ENCODE results near the gene MAD2L1BP. TPM values are rescaled to one million over a fixed set of nuclear protein-coding genes. Genes with fewer than 3 reads are reported as not detected.

MAD2L1BP gene
- total RNA-seq, 1 donor from 2014 or later, result 27.6 TPM

- Histone ChIP-seq H3K4me3 (no peak overlapping the region), H3K4me1 (peaks cover 14% of the 10 kb centered on the region), H3K27me3 (ENCODE audit: low read depth) (no peaks in the 10 kb centered on the region), H3K9me3 (replicated peaks) (no peaks in the 10 kb centered on the region), H3K36me3 (peaks cover 68% of the 10 kb centered on the region), H3K27ac (replicated peaks) (no peak overlapping the region)
- TF ChIP-seq, protein P1, sequence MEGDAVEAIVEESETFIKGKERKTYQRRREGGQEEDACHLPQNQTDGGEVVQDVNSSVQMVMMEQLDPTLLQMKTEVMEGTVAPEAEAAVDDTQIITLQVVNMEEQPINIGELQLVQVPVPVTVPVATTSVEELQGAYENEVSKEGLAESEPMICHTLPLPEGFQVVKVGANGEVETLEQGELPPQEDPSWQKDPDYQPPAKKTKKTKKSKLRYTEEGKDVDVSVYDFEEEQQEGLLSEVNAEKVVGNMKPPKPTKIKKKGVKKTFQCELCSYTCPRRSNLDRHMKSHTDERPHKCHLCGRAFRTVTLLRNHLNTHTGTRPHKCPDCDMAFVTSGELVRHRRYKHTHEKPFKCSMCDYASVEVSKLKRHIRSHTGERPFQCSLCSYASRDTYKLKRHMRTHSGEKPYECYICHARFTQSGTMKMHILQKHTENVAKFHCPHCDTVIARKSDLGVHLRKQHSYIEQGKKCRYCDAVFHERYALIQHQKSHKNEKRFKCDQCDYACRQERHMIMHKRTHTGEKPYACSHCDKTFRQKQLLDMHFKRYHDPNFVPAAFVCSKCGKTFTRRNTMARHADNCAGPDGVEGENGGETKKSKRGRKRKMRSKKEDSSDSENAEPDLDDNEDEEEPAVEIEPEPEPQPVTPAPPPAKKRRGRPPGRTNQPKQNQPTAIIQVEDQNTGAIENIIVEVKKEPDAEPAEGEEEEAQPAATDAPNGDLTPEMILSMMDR (IDR thresholded peaks at IDR 0.05; ENCODE audit: borderline replicate concordance), result no peak
- intact Hi-C loops (cut with micrococcal nuclease), result no loop called here
- DNase-seq, result no peak
Observed at GRCh38 chr6:43622541-43622940, 13.1 kb upstream of the MAD2L1BP start.

DNA sequence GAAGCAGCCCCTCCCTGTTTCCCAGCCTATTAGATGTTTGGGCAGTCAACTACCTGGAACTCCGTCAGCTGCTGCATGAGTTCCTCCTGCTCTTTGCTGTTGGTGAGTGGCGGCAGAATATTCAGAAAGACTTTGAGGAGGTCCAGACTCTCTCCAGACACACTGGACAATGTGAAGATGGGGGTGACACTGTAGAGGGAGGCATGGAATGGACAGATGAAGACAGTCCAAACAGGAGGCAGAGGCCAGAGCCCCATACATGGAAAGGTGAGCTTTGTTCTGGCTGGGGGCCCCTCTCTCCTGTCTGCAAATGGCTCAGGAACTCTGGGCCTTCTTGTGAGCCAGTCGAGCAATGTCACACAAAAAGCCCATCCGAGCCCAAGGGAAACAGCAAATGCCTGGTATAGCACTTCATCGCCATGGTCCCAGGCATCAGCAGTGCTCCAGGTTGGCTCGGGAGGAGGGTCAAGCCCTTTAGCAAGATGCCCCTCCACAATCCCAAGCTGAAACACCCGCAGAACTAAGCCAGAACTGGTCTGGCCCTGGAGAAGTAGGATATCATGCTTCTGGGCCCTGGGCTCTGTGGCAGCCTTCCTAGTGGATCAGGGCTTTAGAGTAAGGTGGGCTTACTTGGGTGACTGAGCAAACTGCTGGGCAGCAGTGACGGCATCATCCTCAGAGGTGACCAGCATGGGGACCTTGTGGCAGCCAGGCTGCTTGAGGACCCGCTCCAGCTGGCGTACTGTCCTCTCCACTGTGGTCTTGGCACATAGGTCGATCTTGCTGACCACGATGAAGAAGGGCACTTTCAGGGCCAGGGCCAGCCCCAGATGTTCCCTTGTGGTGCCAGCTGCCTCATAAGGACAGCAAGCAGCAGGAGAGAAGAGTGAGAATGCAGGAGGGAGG lies 11.5 kb upstream of the MAD2L1BP start:
- H3K27ac ChIP-seq (replicated peaks), result no peak overlapping the region
- H3K4me3 ChIP-seq, result no peak overlapping the region
- peaks cover 29% of the 10 kb centered on the region for H3K4me1 ChIP-seq
- peaks cover 68% of the 10 kb centered on the region for H3K36me3 ChIP-seq
- DNase-seq, result no peak
- TF ChIP-seq, protein P1 (IDR thresholded peaks at IDR 0.05; ENCODE audit: borderline replicate concordance), result no peak
- H3K9me3 ChIP-seq (replicated peaks), result no peaks in the 10 kb centered on the region
- intact Hi-C loops (cut with micrococcal nuclease), result no loop called here
- no peaks in the 10 kb centered on the region for H3K27me3 ChIP-seq (ENCODE audit: low read depth)

GRCh38 chr6:43624786-43625288 lies 10.8 kb upstream of the MAD2L1BP start:
- Histone ChIP-seq H3K27ac (replicated peaks) (no peak overlapping the region), H3K27me3 (ENCODE audit: low read depth) (no peaks in the 10 kb centered on the region), H3K4me1 (peaks cover 34% of the 10 kb centered on the region), H3K9me3 (replicated peaks) (no peaks in the 10 kb centered on the region), H3K4me3 (no peak overlapping the region), H3K36me3 (peaks cover 66% of the 10 kb centered on the region)
- intact Hi-C loops (cut with micrococcal nuclease), result no loop called here
- TF ChIP-seq, protein P1 (IDR thresholded peaks at IDR 0.05; ENCODE audit: borderline replicate concordance), result no peak
- no peak for DNase-seq

DNA sequence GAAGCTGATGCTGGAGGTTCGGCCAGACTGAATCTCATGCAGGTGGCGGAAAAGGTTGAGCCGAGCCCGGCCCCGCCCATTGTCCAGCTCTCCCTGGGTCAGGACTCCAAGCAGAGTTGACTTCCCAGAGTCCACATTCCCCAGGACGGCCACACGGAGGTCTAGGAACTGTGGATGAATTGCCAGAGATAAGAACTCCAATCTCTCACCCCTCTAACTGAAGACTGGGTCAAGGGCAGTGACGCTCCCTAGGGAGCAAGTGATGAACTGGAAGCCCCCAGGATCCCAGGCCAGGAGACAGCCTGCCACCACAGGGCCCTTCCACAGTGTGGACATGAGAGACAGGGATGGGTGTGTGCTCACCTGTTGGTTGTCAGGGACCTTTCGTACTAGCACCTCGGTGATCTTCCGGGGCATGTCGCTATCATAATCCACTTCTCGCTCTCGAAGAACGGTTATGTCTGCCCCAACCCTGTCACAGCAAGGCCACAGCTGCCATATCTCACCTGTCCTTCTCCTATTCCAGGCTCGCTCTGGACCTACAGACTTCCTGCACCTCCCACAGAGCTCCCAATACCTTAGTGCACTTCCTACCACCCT lies 10.1 kb upstream of the MAD2L1BP start:
- TF ChIP-seq, protein P1 (IDR thresholded peaks at IDR 0.05; ENCODE audit: borderline replicate concordance), result no peak
- no peak overlapping the region for H3K27ac ChIP-seq (replicated peaks)
- H3K27me3 ChIP-seq (ENCODE audit: low read depth), result no peaks in the 10 kb centered on the region
- H3K36me3 ChIP-seq, result peaks cover 60% of the 10 kb centered on the region
- intact Hi-C loops (cut with micrococcal nuclease), result no loop called here
- H3K9me3 ChIP-seq (replicated peaks), result no peaks in the 10 kb centered on the region
- peaks cover 39% of the 10 kb centered on the region for H3K4me1 ChIP-seq
- no peak overlapping the region for H3K4me3 ChIP-seq
- no peak for DNase-seq

- intact Hi-C loops (cut with micrococcal nuclease), result no loop called here
- Histone ChIP-seq H3K9me3 (replicated peaks) (no peaks in the 10 kb centered on the region), H3K27ac (replicated peaks) (peak overlapping the region; percentile 99), H3K27me3 (ENCODE audit: low read depth) (no peaks in the 10 kb centered on the region), H3K4me3 (peak overlapping the region; percentile 99), H3K4me1 (peaks cover 47% of the 10 kb centered on the region), H3K36me3 (peaks cover 43% of the 10 kb centered on the region)
- DNase-seq, result peak; percentile 65
- TF ChIP-seq, protein P1 (IDR thresholded peaks at IDR 0.05; ENCODE audit: borderline replicate concordance), result no peak
Observed at GRCh38 chr6:43627008-43627825, 8.4 kb upstream of the MAD2L1BP start.

All from left ventricle myocardium inferior (tissue), 1 donor.